ENCODE results near the gene TRABD2B.

Gene TRABD2B

GRCh38 chr1:47818682-47819573, 178.3 kb downstream of the TRABD2B start:
- no peak for DNase-seq

- no peak for DNase-seq
These were observed 179.3 kb downstream of the TRABD2B start for GRCh38 chr1:47817861-47818260.

GRCh38 chr1:47816325-47817071, 180.7 kb downstream of the TRABD2B start:
- no peak for DNase-seq

GRCh38 chr1:47814612-47815395, 182.4 kb downstream of the TRABD2B start:
- no peak for DNase-seq

GRCh38 chr1:47813970-47814369, 183.2 kb downstream of the TRABD2B start:
- DNase-seq, result no peak

GRCh38 chr1:47812904-47813514, 184.2 kb downstream of the TRABD2B start:
- DNase-seq, result no peak

GRCh38 chr1:47810964-47811682, 186.1 kb downstream of the TRABD2B start:
- no peak for DNase-seq

GRCh38 chr1:47809301-47810084, 187.7 kb downstream of the TRABD2B start:
- no peak for DNase-seq

- DNase-seq, result no peak
These were observed 188.6 kb downstream of the TRABD2B start for GRCh38 chr1:47808612-47809011.

- no peak for DNase-seq
These were observed 191.2 kb downstream of the TRABD2B start for GRCh38 chr1:47805921-47806361.

- DNase-seq, result no peak
These were observed 192.2 kb downstream of the TRABD2B start for GRCh38 chr1:47805018-47805417.

GRCh38 chr1:47803815-47804501, 193.2 kb downstream of the TRABD2B start:
- DNase-seq, result no peak

GRCh38 chr1:47797575-47797974, 199.6 kb downstream of the TRABD2B start:
- no peak for DNase-seq

- DNase-seq, result no peak
These were observed 200.6 kb downstream of the TRABD2B start for GRCh38 chr1:47796626-47797025.

- no peak for DNase-seq
These were observed 202.1 kb downstream of the TRABD2B start for GRCh38 chr1:47795102-47795501.

- DNase-seq, result no peak
These were observed 202.7 kb downstream of the TRABD2B start for GRCh38 chr1:47794530-47794929.

GRCh38 chr1:47794081-47794480, 203.1 kb downstream of the TRABD2B start:
- no peak for DNase-seq

- DNase-seq, result no peak
These were observed 203.6 kb downstream of the TRABD2B start for GRCh38 chr1:47793563-47793962.

- no peak for DNase-seq
These were observed 204.4 kb downstream of the TRABD2B start for GRCh38 chr1:47792779-47793178.

- DNase-seq, result no peak
These were observed 205.1 kb downstream of the TRABD2B start for GRCh38 chr1:47791879-47792608.

Data from activated CD8-positive, alpha-beta memory T cell treated with anti-CD3 and anti-CD28 coated beads, Interleukin-2, amount 50 U/mL, for 48 hours (primary cell).